ENCODE measurements around the gene RNF4. TPM values are rescaled to one million over a fixed set of nuclear protein-coding genes. Genes with fewer than 3 reads are reported as not detected.

The RNF4 gene
- total RNA-seq, 4 donors from 2014 or later, result 33.2 to 49.0 (median 40.7) TPM

DNA sequence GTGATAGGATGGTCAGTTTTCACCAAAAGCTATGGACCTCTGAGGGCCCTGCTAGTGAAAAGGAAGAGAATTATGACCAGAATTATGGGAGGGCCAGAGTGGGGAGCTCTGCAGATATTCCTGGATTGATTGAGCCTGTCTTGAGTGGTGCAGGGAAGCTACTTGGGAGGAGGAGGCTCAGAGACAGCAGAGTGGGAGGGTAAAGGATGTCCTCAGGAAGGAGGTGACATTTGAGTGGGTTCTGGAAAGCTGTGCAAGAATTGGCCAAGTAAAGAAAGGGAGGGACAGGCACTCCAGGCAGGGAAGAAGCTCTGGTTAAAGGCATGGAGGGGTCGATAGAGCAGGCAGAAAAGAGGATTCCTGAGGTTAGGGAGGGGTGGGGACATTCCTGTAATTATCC lies 24.1 kb downstream of the RNF4 start:
- TF ChIP-seq POLR2A (IDR thresholded peaks at IDR 0.05; ENCODE audit: low read depth) (no peak), EP300 (IDR thresholded peaks at IDR 0.05) (no peak), POLR2AphosphoS5 (IDR thresholded peaks at IDR 0.05) (no peak)
- no peaks in the 10 kb centered on the region for H3K9me3 ChIP-seq
- no peak overlapping the region for H3K27ac ChIP-seq (replicated peaks in 1 of 4)
- peaks cover 30 to 44% (median 39%) of the 10 kb centered on the region in 4 donors for H3K4me1 ChIP-seq
- no peak for DNase-seq (ENCODE audit: extremely low spot score)
- no peak overlapping the region for H3K4me3 ChIP-seq
- H3K36me3 ChIP-seq, result peaks cover 32 to 63% (median 50%) of the 10 kb centered on the region in 4 donors
- WGBS, result 87% methylated on average over 1 of the region's 1 CpG
- H3K27me3 ChIP-seq, result no peaks in the 10 kb centered on the region
- intact Hi-C loops (cut with DNase I), result no loop called here

DNA sequence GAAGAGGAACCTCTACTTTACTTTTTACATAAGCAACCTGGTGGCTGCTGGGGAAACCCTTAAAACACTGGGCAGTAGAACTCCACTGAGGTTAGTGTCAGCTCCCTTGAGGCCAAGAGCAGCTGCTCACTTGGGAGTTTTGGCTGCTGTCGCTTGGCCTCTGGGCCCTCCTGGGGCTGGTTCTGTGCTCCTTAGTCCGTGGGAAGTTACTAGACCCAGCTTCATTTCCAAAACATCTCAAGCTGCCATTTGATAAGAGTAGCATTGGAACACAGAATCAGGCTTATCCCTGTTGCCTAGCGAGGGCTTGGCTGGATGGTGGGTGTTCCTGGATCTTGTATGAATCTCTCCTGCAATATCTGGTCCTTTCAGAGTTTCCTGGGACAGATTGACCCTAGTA lies 26.1 kb downstream of the RNF4 start:
- peaks cover 41 to 83% (median 65%) of the 10 kb centered on the region in 4 donors for H3K36me3 ChIP-seq
- intact Hi-C loops (cut with DNase I), result no loop called here
- 52% methylated on average over 3 of the region's 3 CpGs for WGBS
- no peaks in the 10 kb centered on the region for H3K9me3 ChIP-seq
- TF ChIP-seq EP300 (IDR thresholded peaks at IDR 0.05) (no peak), POLR2A (IDR thresholded peaks at IDR 0.05; ENCODE audit: low read depth) (no peak), POLR2AphosphoS5 (IDR thresholded peaks at IDR 0.05) (no peak)
- TF ChIP-seq, protein P1, sequence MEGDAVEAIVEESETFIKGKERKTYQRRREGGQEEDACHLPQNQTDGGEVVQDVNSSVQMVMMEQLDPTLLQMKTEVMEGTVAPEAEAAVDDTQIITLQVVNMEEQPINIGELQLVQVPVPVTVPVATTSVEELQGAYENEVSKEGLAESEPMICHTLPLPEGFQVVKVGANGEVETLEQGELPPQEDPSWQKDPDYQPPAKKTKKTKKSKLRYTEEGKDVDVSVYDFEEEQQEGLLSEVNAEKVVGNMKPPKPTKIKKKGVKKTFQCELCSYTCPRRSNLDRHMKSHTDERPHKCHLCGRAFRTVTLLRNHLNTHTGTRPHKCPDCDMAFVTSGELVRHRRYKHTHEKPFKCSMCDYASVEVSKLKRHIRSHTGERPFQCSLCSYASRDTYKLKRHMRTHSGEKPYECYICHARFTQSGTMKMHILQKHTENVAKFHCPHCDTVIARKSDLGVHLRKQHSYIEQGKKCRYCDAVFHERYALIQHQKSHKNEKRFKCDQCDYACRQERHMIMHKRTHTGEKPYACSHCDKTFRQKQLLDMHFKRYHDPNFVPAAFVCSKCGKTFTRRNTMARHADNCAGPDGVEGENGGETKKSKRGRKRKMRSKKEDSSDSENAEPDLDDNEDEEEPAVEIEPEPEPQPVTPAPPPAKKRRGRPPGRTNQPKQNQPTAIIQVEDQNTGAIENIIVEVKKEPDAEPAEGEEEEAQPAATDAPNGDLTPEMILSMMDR (IDR thresholded peaks at IDR 0.05), result no peak
- H3K4me1 ChIP-seq, result peaks cover 18 to 28% (median 21%) of the 10 kb centered on the region in 4 donors
- H3K27ac ChIP-seq (replicated peaks in 1 of 4), result no peak overlapping the region
- no peak overlapping the region for H3K4me3 ChIP-seq
- no peaks in the 10 kb centered on the region for H3K27me3 ChIP-seq
- DNase-seq (ENCODE audit: extremely low spot score), result no peak

DNA sequence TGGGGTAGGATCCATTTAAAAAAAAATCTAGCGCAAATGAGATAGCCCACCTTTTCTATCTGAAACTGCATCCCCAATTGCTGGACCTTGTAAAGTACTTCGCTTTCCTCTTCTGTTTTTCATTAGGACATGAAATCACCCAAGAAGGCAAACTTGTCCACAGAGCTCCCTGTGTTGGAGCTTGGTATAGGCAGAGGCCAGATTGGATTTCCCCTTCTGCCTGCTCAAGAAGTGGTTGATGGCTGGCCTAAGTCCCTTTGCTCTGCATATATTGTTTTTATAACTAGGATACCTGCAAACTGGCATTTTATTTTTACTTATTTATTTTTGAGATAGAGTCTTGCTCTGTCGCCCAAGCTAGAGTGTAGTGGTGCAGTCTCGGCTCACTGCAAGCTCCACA lies 28.4 kb downstream of the RNF4 start:
- Histone ChIP-seq H3K27ac (replicated peaks in 1 of 4) (no peak overlapping the region), H3K4me3 (no peak overlapping the region), H3K4me1 (peaks cover 9 to 28% (median 17%) of the 10 kb centered on the region in 4 donors), H3K9me3 (no peaks in the 10 kb centered on the region), H3K27me3 (no peaks in the 10 kb centered on the region), H3K36me3 (peaks cover 28 to 83% (median 67%) of the 10 kb centered on the region in 4 donors)
- TF ChIP-seq POLR2A (IDR thresholded peaks at IDR 0.05; ENCODE audit: low read depth) (no peak), POLR2AphosphoS5 (IDR thresholded peaks at IDR 0.05) (no peak), EP300 (IDR thresholded peaks at IDR 0.05) (no peak)
- DNase-seq (ENCODE audit: extremely low spot score), result no peak
- 96% methylated on average over 4 of the region's 4 CpGs for WGBS
- intact Hi-C loops (cut with DNase I), result no loop called here

DNA sequence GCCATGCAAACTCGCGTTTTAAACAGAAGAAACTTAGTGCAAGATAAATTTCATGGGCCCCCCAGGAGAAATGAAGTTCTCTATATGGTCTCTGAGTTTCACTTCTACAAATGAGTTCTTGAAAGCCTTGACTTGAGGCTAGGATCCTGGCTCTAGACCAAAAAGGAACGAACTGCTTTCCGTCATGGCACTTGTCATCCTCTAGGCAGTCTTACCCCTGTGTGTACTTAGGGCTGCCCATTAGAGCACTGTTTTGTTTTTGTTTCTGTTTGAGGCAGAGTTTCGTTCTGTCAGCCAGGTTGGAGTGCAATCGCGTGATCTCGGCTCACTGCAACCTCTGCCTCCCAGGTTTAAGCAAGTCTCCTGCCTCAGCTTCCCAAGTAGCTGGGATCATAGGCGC lies 29.0 kb downstream of the RNF4 start:
- H3K27ac ChIP-seq (replicated peaks in 1 of 4), result no peak overlapping the region

DNA sequence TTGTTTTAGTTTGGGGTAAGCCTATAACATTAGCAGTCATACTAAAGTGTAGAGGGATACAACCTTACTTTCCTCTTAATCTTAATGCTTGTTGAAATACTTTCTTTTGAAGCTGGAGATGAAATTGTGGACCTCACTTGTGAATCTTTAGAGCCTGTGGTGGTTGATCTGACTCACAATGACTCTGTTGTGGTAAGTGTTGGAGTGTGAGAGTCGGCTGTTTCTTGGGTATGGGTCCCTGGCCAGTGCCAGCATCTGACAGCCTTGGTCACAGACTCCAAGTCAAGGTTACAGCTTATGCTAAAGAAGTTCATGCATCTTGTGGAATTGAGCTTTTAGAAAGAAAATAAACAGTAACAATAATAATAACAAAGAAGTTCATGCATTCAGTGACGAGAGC lies 31.6 kb downstream of the RNF4 start:
- 86% methylated on average over 2 of the region's 2 CpGs for WGBS

More for the DNA sequence above, 29.0 kb downstream of the RNF4 start:
- 82% methylated on average over 9 of the region's 9 CpGs for WGBS
- peaks cover 9 to 23% (median 15%) of the 10 kb centered on the region in 4 donors for H3K4me1 ChIP-seq
- H3K4me3 ChIP-seq, result no peak overlapping the region
- H3K9me3 ChIP-seq, result no peaks in the 10 kb centered on the region
- TF ChIP-seq EP300 (IDR thresholded peaks at IDR 0.05), result no peak
- TF ChIP-seq, protein P1 (IDR thresholded peaks at IDR 0.05), result no peak
- TF ChIP-seq POLR2A (IDR thresholded peaks at IDR 0.05; ENCODE audit: low read depth), result no peak
- no peak for TF ChIP-seq POLR2AphosphoS5 (IDR thresholded peaks at IDR 0.05)
- peaks cover 28 to 79% (median 64%) of the 10 kb centered on the region in 4 donors for H3K36me3 ChIP-seq
- intact Hi-C loops (cut with DNase I), result no loop called here
- H3K27me3 ChIP-seq, result no peaks in the 10 kb centered on the region
- no peak for DNase-seq (ENCODE audit: extremely low spot score)

More for the DNA sequence above, 31.6 kb downstream of the RNF4 start:
- Histone ChIP-seq H3K4me3 (no peak overlapping the region), H3K4me1 (peaks cover 0 to 9% (median under 1%) of the 10 kb centered on the region in 4 donors), H3K27me3 (no peaks in the 10 kb centered on the region), H3K9me3 (no peaks in the 10 kb centered on the region), H3K36me3 (peaks cover 28 to 77% (median 62%) of the 10 kb centered on the region in 4 donors), H3K27ac (replicated peaks in 1 of 4) (no peak overlapping the region)
- TF ChIP-seq, protein P1 (IDR thresholded peaks at IDR 0.05), result no peak
- TF ChIP-seq POLR2A (IDR thresholded peaks at IDR 0.05; ENCODE audit: low read depth), result no peak
- no peak for TF ChIP-seq EP300 (IDR thresholded peaks at IDR 0.05)
- TF ChIP-seq POLR2AphosphoS5 (IDR thresholded peaks at IDR 0.05), result no peak
- no peak for DNase-seq (ENCODE audit: extremely low spot score)
- intact Hi-C loops (cut with DNase I), result no loop called here
